ENCODE data around the gene TATDN2. TPM values are rescaled to one million over a fixed set of nuclear protein-coding genes. Genes with fewer than 3 reads are reported as not detected.

The TATDN2 gene
- total RNA-seq, 2 donors from 2014 or later, result 40.8 to 56.3 TPM

Other genes starting within 250 kb of the TATDN2 start
- 100 to 1,000 TPM in 1 of 2 donors, 10 to 100 TPM in 1; 69.7 to 101 TPM for gene FANCD2, start 222.0 kb upstream of the TATDN2 start, total RNA-seq
- not detected for gene FANCD2OS, start 140.2 kb upstream of the TATDN2 start, total RNA-seq
- gene BRK1, start 132.8 kb upstream of the TATDN2 start, total RNA-seq, result 10 to 100 TPM; 59.4 to 99.2 TPM
- gene VHL, start 106.7 kb upstream of the TATDN2 start, total RNA-seq, result 10 to 100 TPM; 53.3 to 58.7 TPM
- gene IRAK2, start 83.5 kb upstream of the TATDN2 start, total RNA-seq, result 1 to 10 TPM; 4.3 to 5.4 TPM
- not detected for gene GHRL, start 44.5 kb downstream of the TATDN2 start, total RNA-seq
- gene SEC13, start 72.7 kb downstream of the TATDN2 start, total RNA-seq, result 100 to 1,000 TPM in 1 of 2 donors, 10 to 100 TPM in 1; 91.9 to 113 TPM